CD4-positive, alpha-beta T cell treated with Interleukin-21 for 1 hour (primary cell): ENCODE measurements around the gene G3BP2.

Source experiments
- DNase-seq: peaks from one replicate; pipeline ENCODE4 v3.0.0-alpha.2; 2020

G3BP2 gene

DNA sequence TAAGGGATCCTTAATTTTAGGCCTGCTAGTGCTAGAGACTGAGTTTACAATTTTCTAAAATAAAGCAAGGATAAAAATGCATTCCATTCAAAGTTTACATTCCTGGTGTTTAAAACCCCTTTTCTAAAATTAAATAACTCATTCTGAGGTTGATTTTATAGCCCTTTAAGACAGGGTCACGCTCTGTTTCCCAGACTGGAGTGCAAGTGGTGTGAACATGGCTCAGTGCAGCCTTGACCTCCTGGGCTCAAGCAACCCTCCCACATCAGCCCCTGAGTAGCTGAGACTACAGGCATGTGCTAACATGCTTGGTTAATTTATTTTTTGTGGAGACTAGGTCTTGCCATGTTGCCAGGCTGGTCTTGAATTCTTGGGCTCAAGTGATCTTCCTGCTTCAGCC, 36.0 kb downstream of the G3BP2 start:
- DNase-seq, result no peak

DNA sequence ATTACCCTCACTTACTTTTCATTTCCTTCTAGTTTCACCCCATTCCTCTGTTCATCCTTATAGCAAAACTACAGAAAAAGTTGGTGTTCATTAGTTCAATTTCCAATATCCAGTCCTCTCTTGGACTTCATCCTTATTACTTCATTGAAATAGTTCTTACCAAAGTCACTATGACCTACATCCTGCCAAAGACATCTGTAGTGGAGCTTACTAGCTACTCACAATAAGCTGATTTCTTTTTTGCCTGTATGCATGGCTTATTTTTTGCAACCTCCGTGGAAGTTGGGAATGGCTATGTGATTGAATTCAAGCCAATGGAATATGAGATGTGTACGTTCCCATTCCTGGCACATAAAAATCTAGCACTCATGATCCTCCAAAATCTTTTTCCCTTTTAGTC, 38.3 kb downstream of the G3BP2 start:
- no peak for DNase-seq

DNA sequence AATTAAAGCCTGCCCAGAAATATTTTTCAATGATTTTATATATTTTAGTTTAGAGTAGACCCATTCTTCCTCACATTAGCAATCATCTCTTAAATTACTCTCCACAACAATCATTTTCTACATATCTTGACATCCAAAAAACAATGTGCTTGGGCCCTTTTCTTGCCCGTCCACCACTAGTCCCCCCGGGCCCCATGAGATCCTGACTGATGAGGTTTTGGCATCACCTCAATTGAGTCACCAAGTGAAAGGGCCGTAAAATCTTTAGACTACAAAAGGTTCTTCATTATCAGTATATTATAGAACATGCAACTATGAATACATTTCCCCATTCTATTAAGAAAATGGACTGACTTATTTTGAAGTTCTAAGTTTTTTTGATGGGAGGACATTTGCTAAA, 38.9 kb downstream of the G3BP2 start:
- no peak for DNase-seq

DNA sequence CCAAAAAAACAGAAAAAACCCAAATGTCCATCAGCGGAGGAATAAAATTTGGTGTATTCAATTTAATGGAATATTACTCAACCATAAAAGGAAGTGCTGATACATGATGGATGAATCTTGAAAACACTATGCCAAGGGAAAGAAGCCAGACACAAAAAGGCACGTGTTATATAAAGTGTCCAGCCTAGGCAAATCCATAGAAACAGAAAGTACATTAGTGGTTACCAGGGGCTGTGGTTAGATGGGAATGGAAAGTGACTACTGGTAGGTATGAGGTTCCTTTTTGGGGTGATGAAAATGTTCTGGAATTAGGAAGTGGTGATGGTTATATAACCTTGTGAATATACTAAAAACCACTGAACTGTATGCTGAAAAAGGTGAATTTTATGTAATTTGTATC, 39.4 kb downstream of the G3BP2 start:
- DNase-seq, result no peak

GRCh38 chr4:75630937-75631329, 42.3 kb downstream of the G3BP2 start:
- DNase-seq, result no peak

DNA sequence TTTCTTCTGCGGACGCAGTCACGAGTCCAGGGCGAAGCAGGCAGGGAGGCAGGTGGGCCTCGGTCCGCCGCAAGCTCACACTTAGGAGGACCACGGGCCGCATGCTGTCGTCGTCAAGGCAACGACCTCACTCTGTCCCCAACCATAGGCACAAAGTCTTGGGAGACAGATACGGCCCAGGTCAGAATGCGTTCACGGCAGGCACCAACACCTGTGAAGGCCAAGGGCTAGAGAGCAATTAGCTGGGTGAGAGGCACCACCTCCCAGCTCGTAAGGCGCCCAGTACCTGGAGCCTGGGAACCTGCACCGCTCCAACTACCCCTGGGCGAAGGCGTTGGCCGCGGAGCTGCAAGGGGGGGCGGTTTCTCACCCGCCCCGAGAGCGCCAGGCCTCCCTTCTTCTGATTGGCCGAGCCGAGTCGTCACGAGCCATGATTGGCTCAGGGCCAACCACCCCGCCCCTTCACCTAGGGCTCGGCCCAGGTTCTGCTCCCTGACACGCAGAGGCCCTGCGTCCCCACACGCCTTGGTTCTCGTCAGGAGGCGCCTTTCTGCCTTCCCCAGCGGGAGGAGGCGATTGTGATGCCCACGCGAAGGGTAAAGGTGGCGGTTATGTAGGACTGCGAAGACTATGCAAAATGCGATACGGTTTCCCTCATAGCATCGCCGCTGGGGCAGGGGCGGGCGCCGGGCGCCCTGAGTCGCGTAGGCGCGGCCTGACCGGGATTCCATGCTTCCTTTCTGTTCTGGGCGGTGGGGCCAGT, 42.9 kb downstream of the G3BP2 start, which contains the start of gene CDKL2:
TSS of gene CDKL2 (minus strand) at position 355 of the 763 bp plus-strand sequence. CDS start 4,540 bp downstream, outside the sequence.
- peak; percentile 94 for DNase-seq

DNA sequence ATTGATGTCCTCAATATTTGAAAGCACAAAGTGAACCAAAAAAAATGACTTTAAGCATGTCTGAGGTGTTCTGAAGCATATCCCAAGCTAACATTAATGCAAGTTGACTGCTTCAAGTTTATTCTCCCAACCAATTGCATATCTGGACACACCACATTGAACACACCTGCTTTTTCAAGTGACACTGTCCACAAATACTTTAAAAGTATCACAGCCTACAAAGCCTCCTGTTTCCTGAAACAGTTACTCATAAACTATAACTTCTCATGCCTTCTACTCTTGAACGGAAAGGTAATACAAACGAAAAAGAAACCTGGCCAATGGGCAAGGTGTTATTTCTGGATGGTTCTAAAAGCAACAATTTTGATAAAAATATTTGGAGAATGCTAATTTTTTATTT, 44.0 kb downstream of the G3BP2 start:
- no peak for DNase-seq

- no peak for DNase-seq
Measured at GRCh38 chr4:75623026-75623425, 50.2 kb downstream of the G3BP2 start.

GRCh38 chr4:75621715-75622114, 51.5 kb downstream of the G3BP2 start:
- DNase-seq, result no peak

DNA sequence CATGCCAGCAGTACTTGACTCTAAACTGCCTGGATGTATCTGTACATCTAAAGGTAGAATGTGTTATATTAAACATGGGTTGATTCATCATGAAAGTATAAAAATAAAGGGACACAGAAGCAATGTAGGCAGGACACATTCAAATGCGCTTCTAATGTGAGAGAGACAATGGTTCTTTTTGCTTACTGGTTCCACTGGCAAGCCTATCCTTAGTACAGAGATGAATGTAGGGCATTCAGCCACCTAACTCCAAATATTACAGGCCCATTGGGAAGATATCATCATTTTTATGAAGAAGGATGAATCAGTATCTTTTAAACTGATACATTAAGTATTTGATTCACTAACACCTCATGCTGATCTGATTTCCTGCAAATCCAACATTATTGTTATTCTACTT, 60.9 kb downstream of the G3BP2 start:
- no peak for DNase-seq

DNA sequence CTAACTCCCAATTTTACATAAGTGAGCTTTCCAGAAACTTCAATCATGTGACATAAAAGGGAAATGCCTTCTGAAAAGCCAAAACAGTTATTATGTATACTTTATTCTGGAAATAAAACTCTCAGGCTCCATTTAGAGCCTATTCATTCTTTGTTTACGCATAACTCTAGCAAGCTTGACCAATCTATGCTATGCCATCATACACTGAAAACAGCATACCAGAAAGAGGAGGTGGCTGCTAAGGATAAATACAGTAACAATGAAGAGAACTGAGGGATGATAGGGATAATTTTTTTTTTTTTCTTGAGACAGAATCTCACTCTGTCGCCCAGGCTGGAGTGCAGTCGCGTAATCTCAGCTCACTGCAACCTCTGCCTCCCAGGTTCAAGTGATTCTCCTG, 67.3 kb downstream of the G3BP2 start:
- DNase-seq, result no peak

GRCh38 chr4:75599647-75600046, 73.6 kb downstream of the G3BP2 start:
- no peak for DNase-seq

DNA sequence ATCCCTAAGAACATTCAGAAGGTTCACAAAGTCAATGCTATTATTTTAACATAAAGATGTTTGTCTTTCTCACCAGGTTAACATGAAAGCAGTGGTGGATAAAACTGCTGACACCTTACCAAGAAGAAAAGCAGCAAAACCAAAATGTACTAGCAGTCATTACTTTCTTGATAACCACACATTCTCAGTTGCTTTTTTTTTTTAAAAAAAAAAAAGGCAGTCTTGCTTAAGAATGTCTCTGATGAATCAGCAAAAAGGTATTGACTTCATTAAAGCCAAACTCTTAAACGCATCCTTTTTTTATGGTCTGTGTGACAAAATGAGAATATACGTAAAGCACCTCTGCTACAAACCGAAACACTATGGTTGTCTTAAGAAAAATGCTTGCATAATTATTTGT, 74.8 kb downstream of the G3BP2 start:
- no peak for DNase-seq

DNA sequence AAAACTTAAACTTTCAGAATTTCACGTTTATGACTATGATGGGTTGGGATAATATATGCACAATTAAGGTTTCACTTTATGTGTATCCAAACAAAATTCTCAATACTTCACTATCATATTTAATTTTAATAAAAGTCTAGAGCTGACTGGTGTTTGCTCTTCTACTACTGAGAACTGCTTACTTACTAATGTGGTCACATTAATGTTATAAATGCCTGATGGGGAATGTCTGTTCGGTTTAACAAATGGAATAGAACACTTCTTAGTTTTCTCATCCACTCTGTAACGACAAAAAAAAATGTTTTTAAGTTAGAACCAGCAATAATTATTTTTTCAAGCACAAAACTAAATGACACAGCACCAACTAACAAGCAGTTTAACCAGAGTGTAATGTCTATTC, 77.2 kb downstream of the G3BP2 start:
- no peak for DNase-seq

GRCh38 chr4:75593393-75593792, 79.8 kb downstream of the G3BP2 start:
- DNase-seq, result no peak
